Head of caudate nucleus (tissue), 42 donors: Measurements from ENCODE around the gene EPB41L3.

Source experiments
- DNase-seq, 42 donors: peaks; one replicate each; pipeline versions ENCODE4 v3.0.0 to v3.0.0-alpha.2; 2020 to 2021; ENCODE audit warnings: mixed read lengths in 7 of 42
- intact Hi-C: fragments of 100-400 bp; cut with DNase I; formaldehyde crosslinking; loops from one replicate; pipeline ENCODE4 v1.15.0; 2022

EPB41L3 gene

GRCh38 chr18:5429681-5430080 lies 114.1 kb downstream of the EPB41L3 start:
- no peak for DNase-seq
- intact Hi-C loops: loop anchor here (10.0 kb wide), 1 partner anchor 985 kb away; the partner anchor contains the start of gene L3MBTL4

DNA sequence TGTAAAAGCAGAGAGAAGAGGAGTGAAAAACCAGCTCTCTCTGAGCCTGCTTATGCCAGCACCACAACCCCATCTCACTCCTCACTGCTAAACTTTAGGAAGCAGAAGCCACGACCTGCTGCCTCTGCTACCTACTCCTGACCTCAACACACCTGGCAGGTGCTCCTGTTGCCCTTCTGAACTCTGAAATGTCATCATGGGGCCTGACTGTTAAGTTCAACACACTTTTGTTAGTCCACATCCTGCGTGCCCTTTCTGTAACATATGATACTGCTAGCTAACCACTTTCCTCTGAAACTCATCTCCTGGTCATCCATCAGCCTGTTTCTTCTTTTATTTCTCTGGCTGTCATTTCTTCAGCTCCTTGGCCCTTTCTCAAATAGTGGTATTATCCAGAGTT lies 118.1 kb downstream of the EPB41L3 start:
- no peak for DNase-seq
- intact Hi-C loops: loop anchor here (10.0 kb wide), 1 partner anchor 989 kb away; the partner anchor contains the start of gene L3MBTL4

DNA sequence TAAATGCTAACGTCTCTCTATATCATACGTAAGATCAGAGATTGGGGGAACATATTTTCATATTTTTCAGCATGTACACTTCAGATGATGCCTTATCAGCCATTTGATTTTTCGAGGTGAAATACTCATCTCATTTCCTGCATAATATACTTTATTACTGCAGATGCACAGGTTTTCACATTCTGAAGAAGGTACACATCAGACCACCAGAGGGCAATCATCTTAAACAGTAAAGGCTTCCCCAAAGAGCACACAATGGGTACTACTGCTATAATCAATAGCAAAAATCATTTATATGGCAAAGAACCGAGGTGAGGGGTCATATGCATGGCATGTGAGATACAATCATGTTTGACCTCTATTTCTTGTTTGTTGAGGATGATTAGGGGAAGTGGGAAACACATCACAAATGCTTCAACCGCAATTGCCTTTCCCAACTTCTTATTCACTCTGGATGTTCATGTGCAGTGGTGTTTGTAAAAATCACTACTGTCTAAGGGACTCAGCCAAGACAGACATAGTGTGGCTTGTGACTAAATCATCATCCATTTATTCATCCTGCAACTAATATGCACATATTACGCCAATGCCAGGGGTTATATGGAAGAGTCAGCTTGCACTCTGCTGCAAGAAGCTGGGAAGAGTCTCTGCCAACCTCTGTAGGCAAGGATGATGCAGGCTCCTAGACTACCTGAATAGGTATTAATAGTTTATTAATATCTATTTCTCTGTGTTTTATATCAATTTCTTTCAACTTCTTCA lies 118.7 kb downstream of the EPB41L3 start:
- intact Hi-C loops: loop anchor here (10.0 kb wide), 1 partner anchor 990 kb away; the partner anchor contains the start of gene L3MBTL4
- peak in 8 of 42 donors; percentile 25 to 59 (median 38) for DNase-seq

GRCh38 chr18:5422626-5423025 lies 121.2 kb downstream of the EPB41L3 start:
- intact Hi-C loops: loop anchor here (10.0 kb wide), 1 partner anchor 992 kb away; the partner anchor contains the start of gene L3MBTL4
- DNase-seq: no peak

DNA sequence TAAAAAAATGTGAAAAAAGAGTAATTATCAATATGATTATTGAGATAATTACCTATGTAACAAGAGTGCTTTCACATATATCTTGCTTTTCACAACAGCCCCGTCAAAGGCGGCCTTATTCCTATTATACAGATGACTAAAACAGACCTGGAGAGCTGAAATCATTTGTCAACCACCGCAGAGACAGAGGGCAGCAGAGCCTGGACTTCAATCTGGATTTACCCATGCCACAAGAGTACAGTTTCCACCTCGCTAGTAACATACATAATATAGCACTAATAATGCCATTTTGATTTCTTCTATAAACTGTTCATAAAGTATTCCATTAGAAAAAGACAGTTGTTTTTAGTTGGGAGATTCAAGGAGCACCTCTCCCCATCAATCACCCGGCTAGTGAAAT lies 121.8 kb downstream of the EPB41L3 start:
- no peak for DNase-seq
- intact Hi-C loops: loop anchor here (10.0 kb wide), 1 partner anchor 993 kb away; the partner anchor contains the start of gene L3MBTL4

GRCh38 chr18:5420906-5421305 lies 122.9 kb downstream of the EPB41L3 start:
- intact Hi-C loops: loop anchor here (10.0 kb wide), 1 partner anchor 994 kb away; the partner anchor contains the start of gene L3MBTL4
- peak in 15 of 42 donors; percentile 16 to 70 (median 46) for DNase-seq

DNA sequence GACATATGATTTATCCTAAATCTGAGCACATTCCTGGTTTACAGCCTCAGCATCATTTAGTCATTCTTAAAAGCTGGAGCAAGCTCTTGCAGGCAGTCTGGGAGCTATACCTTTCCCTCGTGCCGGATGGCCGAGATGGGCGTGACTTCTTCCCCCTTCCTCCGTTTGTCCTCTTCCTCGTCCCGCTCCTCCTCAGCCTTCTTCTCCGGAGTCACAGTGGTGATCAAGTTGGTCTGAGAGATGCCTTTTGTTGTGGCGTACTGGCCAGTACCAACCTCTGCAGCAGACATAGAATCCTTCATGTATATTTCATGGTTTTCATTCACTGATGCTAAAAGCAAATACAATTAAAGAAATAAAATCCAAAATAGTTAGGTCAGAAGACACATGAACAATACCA lies 124.2 kb downstream of the EPB41L3 start:
- DNase-seq: peak in 20 of 42 donors; percentile 18 to 66 (median 46)

GRCh38 chr18:5419030-5419429 lies 124.8 kb downstream of the EPB41L3 start:
- intact Hi-C loops: loop anchor here (5.0 kb wide), 2 partner anchors 122 to 182 kb away; partner anchors contain the start of gene ZBTB14
- DNase-seq: no peak

More for the DNA sequence above, 124.2 kb downstream of the EPB41L3 start:
- intact Hi-C loops: loop anchor here (5.0 kb wide), 2 partner anchors 122 to 182 kb away; partner anchors contain the start of gene ZBTB14

- peak in 40 of 42 donors; percentile 20 to 82 (median 60) for DNase-seq
- intact Hi-C loops: loop anchor here (5.0 kb wide), 2 partner anchors 120 to 180 kb away; partner anchors contain the start of gene ZBTB14
Observed at GRCh38 chr18:5417342-5417741, 126.5 kb downstream of the EPB41L3 start.

DNA sequence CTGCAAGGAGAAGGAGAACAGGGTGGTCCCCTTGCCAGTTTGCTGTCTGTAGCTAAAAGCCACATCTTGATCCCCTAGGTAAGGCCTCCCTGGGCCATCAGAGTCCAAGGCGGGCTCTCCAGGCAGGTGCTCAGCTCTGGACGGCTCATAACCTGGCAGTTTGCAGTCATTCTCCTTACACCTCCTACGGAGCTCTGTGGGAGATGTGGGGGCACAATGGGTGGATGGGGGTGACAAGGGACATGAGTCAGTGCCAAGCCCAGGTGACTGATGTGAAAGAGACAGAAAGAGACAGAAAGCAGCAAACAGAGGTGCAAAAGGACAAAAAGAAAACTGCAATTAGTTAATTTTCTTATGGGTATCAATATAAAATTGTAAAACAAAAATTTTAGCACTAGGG lies 127.7 kb downstream of the EPB41L3 start:
- peak in 28 of 42 donors; percentile 22 to 76 (median 40) for DNase-seq
- intact Hi-C loops: loop anchor here (5.0 kb wide), 2 partner anchors 119 to 179 kb away; partner anchors contain the start of gene ZBTB14

- no peak for DNase-seq
- intact Hi-C loops: loop anchor here (5.0 kb wide), 2 partner anchors 118 to 178 kb away; partner anchors contain the start of gene ZBTB14
Observed at GRCh38 chr18:5415665-5416064, 128.1 kb downstream of the EPB41L3 start.

DNA sequence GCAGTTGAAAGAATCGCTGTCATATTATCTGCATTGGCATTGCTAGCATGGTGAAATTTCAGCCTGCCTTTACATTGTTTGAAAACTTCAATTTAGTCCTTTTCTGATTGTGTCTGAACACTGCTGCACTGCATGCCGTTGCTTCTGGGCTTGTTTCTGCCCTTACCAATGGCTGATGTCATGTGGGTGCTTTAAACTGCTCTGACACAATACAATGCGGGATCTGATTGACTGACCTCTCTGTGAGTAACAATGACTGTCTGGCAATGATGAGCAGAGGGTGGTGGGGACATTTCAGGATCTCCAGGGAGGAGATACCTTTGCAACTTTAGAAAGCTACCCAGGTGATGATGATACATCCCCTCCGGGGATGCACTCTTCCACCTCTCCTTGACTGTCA lies 128.8 kb downstream of the EPB41L3 start:
- peak in 19 of 42 donors; percentile 14 to 67 (median 38) for DNase-seq
- intact Hi-C loops: loop anchor here (5.0 kb wide), 2 partner anchors 118 to 178 kb away; partner anchors contain the start of gene ZBTB14

DNA sequence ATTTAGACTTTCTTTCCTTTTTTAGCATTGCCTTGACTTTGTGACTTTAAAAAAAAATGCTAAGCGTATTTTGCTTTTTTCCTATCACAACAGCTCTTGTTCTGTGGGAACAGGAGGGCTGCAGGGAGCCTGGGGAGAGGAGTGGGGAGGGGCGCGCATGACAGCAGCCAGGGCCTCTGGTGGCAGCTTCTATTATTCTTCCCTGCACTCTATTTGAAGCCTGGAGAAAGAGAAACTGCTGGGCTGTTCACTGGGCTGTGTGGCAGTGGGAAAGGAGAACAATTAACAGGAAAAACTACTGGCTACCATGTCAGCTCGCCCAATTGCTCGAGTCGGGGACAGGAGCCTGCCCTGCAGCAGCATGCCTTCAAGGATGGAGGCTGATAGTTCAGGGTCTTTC lies 129.3 kb downstream of the EPB41L3 start:
- DNase-seq: peak; percentile 31 to 84 (median 59)
- intact Hi-C loops: no loop called here

DNA sequence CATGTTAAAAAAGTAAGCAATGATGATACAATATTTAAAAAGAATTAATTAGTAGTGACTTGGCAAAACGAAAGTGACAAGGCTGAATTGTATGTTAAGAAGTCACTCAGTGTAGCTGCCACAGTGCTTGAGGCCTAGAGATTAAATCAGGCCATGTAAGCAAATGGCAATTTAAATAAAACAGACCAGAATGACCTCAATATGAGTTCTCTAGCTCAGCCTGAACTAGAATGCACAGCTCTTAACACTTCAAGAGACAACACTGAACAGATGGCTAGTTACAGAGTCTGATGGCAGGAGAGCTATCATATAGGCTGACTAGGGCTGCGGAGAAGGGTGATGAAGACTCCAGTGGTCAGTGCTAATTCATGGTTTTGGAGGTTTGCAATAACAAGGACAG lies 130.3 kb downstream of the EPB41L3 start:
- intact Hi-C loops: no loop called here
- peak in 1 of 42 donors; percentile 31 for DNase-seq

DNA sequence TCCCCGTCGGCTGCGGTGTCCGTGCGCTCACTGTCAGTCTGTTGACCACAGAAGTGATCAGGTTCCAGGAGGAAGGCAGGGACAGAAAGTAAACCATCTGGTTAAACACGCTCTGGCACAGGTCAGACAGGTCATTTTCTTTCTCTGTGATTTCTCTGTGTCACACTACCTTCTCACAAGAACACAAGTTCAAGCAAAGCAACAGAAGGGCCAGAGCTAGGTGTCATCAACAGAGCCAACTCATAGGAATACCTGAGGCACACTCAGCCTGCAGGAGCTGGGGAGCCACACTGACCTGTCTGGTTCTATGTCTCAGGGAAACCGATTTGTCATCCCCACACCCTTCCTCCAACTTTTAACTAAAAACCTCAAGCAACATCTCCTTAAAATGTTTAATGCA lies 133.2 kb downstream of the EPB41L3 start:
- DNase-seq: no peak
- intact Hi-C loops: no loop called here

DNA sequence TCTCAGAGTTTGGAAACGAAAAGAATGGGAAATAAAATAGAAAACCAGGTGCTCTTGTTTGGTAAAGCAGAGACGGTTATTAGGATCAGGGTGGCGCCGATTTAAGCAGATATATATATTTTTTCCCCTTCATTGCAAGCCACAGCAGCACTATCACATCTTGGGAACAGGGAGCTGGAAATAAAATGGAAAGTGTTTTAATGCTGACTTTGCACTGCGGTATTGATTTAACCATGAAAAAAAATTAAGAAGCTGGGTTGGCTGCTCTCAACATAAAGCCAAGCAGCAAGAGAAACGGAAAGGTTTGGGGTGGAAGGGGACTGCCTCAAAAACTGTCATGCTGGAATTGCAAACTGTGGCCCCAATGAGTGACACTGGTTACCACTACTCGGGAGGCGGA lies 145.5 kb downstream of the EPB41L3 start:
- intact Hi-C loops: no loop called here
- DNase-seq: no peak

GRCh38 chr18:5397102-5397501 lies 146.7 kb downstream of the EPB41L3 start:
- intact Hi-C loops: no loop called here

DNA sequence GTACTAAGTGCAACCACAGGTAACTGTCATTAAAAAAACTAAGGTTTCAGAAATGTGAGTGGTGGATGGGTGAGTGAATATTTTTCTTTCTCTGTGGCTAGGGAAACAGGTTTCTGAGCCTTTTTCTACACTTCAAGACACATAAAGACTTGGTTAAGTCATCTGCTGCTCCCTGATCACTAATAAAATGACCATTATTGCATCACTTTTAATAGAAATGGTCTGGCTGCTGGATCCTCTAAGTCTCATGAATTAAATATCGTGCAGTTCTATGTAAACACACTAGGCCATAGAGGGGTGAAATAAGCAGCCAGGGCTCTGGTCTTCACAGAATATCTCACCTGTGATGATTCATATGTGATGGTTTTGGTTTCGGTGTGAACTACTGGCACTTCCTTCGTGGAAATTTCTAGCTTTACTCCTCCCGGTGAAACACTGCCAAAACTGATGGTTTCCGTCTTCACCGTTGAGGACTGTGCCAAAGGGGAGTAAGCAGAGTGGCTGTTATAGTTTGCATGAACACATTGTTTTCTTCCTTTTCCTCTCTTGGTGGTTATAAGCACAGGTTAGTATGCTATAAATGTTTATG lies 147.8 kb downstream of the EPB41L3 start:
- intact Hi-C loops: no loop called here
- DNase-seq: no peak

More at GRCh38 chr18:5397102-5397501, 146.7 kb downstream of the EPB41L3 start:
- DNase-seq: no peak

DNA sequence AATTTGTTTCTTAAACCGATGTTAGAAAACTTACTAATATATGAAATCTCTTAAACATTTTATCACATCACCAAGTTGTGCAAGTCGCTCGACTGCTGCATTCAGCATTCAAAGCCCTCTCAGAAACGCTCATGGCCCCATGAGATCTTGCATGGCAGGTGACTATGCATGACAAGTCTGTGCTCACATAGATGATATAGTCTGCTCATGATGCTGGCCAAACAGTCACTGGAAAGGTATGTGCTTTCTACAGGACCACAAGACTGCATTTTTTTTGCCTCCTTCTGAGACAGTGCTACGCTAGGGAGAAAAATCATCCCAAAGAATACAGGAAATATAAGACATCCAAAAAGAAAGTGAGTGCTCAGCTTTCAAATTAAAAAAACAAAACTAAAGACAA lies 150.0 kb downstream of the EPB41L3 start:
- no peak for DNase-seq
- intact Hi-C loops: no loop called here

DNA sequence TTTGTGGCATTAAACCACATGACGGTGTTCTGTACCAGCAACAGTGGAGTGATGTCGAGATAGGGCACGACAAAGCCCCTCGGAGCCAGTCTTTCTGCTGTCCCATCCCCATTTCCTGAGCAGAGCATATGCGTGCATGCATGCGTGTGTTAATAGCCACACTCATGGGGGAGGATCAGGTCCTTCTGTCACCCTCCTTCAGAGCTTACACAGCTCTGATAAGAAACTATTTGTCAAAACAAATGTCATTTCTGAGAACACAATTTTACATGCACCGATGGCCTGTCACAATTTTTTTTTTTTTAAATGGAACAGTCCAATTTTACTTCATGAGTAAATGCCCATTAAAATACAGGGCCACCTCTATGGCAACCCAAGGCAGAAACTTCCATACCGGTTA lies 152.4 kb downstream of the EPB41L3 start:
- intact Hi-C loops: no loop called here
- no peak for DNase-seq
